Mammary epithelial cell (primary cell): ENCODE measurements around the gene CFAP45.

Experiments
- CTCF ChIP-seq, 2 donors: IDR thresholded peaks in 1 of 2; conservative IDR thresholded peaks in 1 of 2; 2 replicates each; pipeline ENCODE4 v1.5.1; 2011 to 2012; ENCODE audit warnings: inconsistent platforms in 2 of 2, low read length in 2 of 2, mild to moderate bottlenecking in 2 of 2, control low read depth in 1 of 2, low read depth in 1 of 2; ENCODE audit not compliant: insufficient read depth in 1 of 2; ENCODE audit errors: extremely low read depth in 1 of 2
- EZH2 ChIP-seq: IDR thresholded peaks from 2 replicates; pipeline ENCODE4 v1.6.1; 2012; ENCODE audit warnings: low read length, inconsistent platforms, borderline replicate concordance

GRCh38 chr1:159881622-159882526 is 18.1 kb downstream of the CFAP45 start:
- TF ChIP-seq CTCF (conservative IDR thresholded peaks at IDR 0.05 in 1 of 2, IDR thresholded peaks at IDR 0.05 in 1 of 2; ENCODE audit: extremely low read depth in 1 of 2, insufficient read depth in 1 of 2, low read depth in 1 of 2, low read length in 2 of 2), result no peak
- no peak for TF ChIP-seq EZH2
